Smooth muscle cell (in vitro differentiated cells): ENCODE results near the gene BSG. TPM values are rescaled to one million over a fixed set of nuclear protein-coding genes. Genes with fewer than 3 reads are reported as not detected.
A peak's percentile ranks its signal among the peaks of the same experiment; 100 is the strongest.

Source experiments
- DNase-seq: peaks from one replicate; lab custom pipeline; 2025; ENCODE audit not compliant: unreplicated experiment; lab: John Stamatoyannopoulos, UW
- H2AFZ ChIP-seq: fragments of 200-600 bp; sonication (generic); 2 replicates; pipeline ENCODE4 v1.6.0; 2016; ENCODE audit warnings: antibody characterized with exemption, low read depth, mild to moderate bottlenecking
- H3F3A ChIP-seq: fragments of 200-600 bp; sonication (generic); 2 replicates; pipeline ENCODE4 v1.6.0; 2017; ENCODE audit warnings: antibody characterized with exemption, low read depth
- H3K27ac ChIP-seq: fragments of 200-600 bp; sonication (generic); 2 replicates; pipeline ENCODE4 v1.5.1; 2016; ENCODE audit warnings: low read depth, mild to moderate bottlenecking
- H3K27me3 ChIP-seq: fragments of 200-600 bp; sonication (generic); 2 replicates; pipeline ENCODE4 v1.6.1; 2016; ENCODE audit warnings: low read depth, mild to moderate bottlenecking
- H3K36me3 ChIP-seq: fragments of 200-600 bp; sonication (generic); 2 replicates; pipeline ENCODE4 v1.5.1; 2016; ENCODE audit warnings: low read depth
- H3K4me1 ChIP-seq: fragments of 200-600 bp; sonication (generic); 2 replicates; pipeline ENCODE4 v1.5.1; 2016; ENCODE audit warnings: low read depth
- H3K4me2 ChIP-seq: fragments of 200-600 bp; sonication (generic); 2 replicates; pipeline ENCODE4 v1.6.0; 2016; ENCODE audit warnings: mild to moderate bottlenecking
- H3K4me3 ChIP-seq: fragments of 200-600 bp; sonication (generic); 2 replicates; pipeline ENCODE4 v1.5.1; 2016; ENCODE audit warnings: mild to moderate bottlenecking
- H3K79me2 ChIP-seq: fragments of 200-600 bp; sonication (generic); 2 replicates; pipeline ENCODE4 v1.6.0; 2016; ENCODE audit warnings: low read depth, mild to moderate bottlenecking
- H3K9ac ChIP-seq: fragments of 200-600 bp; sonication (generic); 2 replicates; pipeline ENCODE4 v1.6.0; 2016; ENCODE audit warnings: low read depth
- H3K9me3 ChIP-seq: fragments of 200-600 bp; sonication (generic); replicated peaks from 2 replicates; pipeline ENCODE4 v1.5.1; 2016; ENCODE audit warnings: low read depth
- H4K20me1 ChIP-seq: fragments of 200-600 bp; sonication (generic); 2 replicates; pipeline ENCODE4 v1.6.0; 2016; ENCODE audit warnings: low read depth
- CTCF ChIP-seq: fragments of 200-600 bp; sonication (generic); IDR thresholded peaks from 2 replicates; pipeline ENCODE4 v1.5.1; 2017; ENCODE audit warnings: borderline replicate concordance, mild to moderate bottlenecking, antibody characterized with exemption; ENCODE audit not compliant: insufficient read depth, poor library complexity, severe bottlenecking
- WGBS: methylation state at CpG from one replicate; pipeline ENCODE4 v1.1.7; 2016; ENCODE audit warnings: low lambda C conversion rate; 5-methylcytosine and 5-hydroxymethylcytosine counted together
- polyA plus RNA-seq: library from polyadenylated mRNA; unstranded; fragments of >200 nt; fragmentation: Nextera tagmentation; extraction: Ambion mirVana; gene quantifications from 2 replicates; pipeline ENCODE4 v1.2.1, GENCODE V29; 2016
- total RNA-seq: library from RNA; depleted of rRNA; stranded (reverse); fragments of >200 nt; gene quantifications from 2 replicates; pipeline ENCODE4 v1.2.3, GENCODE V29; 2014

The BSG gene
- total and polyA plus RNA-seq, 2 experiments from 2014 or later: 431 to 1,057 TPM

- no peaks in the 10 kb centered on the region for H3K9me3 ChIP-seq
- no peak overlapping the region for H3K9ac ChIP-seq
- 95% methylated on average over 28 of the region's 30 CpGs for WGBS
- no peak overlapping the region for H3K4me3 ChIP-seq
- no peak overlapping the region for H2AFZ ChIP-seq
- no peaks in the 10 kb centered on the region for H3K36me3 ChIP-seq
- DNase-seq: no peak
- H3K4me1 ChIP-seq: peaks cover 7% of the 10 kb centered on the region
- no peak for TF ChIP-seq CTCF
- no peak overlapping the region for H3K4me2 ChIP-seq
- no peak overlapping the region for H3K27ac ChIP-seq
- peaks cover 9% of the 10 kb centered on the region for H3K79me2 ChIP-seq
- peaks cover 9% of the 10 kb centered on the region for H4K20me1 ChIP-seq
- H3K27me3 ChIP-seq: no peaks in the 10 kb centered on the region
- no peaks in the 10 kb centered on the region for H3F3A ChIP-seq
These were observed 57.7 kb downstream of the BSG start for GRCh38 chr19:629961-630714.

GRCh38 chr19:632579-633067 lies 60.2 kb downstream of the BSG start:
- peak overlapping the region; percentile 88 for H3K4me3 ChIP-seq
- no peak for TF ChIP-seq CTCF
- H3K79me2 ChIP-seq: peaks cover 9% of the 10 kb centered on the region
- H3K36me3 ChIP-seq: no peaks in the 10 kb centered on the region
- H4K20me1 ChIP-seq: no peaks in the 10 kb centered on the region
- peak overlapping the region; percentile 64 for H3K27ac ChIP-seq
- peak overlapping the region; percentile 82 for H2AFZ ChIP-seq
- no peaks in the 10 kb centered on the region for H3K27me3 ChIP-seq
- H3K4me1 ChIP-seq: peaks cover 7% of the 10 kb centered on the region
- no peaks in the 10 kb centered on the region for H3K9me3 ChIP-seq
- peak overlapping the region; percentile 68 for H3K9ac ChIP-seq
- 1% methylated on average over 30 of the region's 35 CpGs for WGBS
- peak overlapping the region; percentile 97 for H3K4me2 ChIP-seq
- peak; percentile 65 for DNase-seq
- H3F3A ChIP-seq: no peaks in the 10 kb centered on the region

Other genes starting within 250 kb of the BSG start
- gene MIER2, start 227.8 kb upstream of the BSG start, total RNA-seq: 12.7 and 16.3 TPM in 2 replicates
- gene MIER2, start 227.8 kb upstream of the BSG start, polyA plus RNA-seq: 79.5 and 79.7 TPM in 2 replicates
- gene C2CD4C, start 163.4 kb upstream of the BSG start, total RNA-seq: 0.63 and 1.7 TPM in 2 replicates
- 3.7 and 3.8 TPM in 2 replicates for gene C2CD4C, start 163.4 kb upstream of the BSG start, polyA plus RNA-seq
- gene SHC2, start 111.6 kb upstream of the BSG start, total RNA-seq: 10.8 and 15.6 TPM in 2 replicates
- 29.3 and 34.5 TPM in 2 replicates for gene SHC2, start 111.6 kb upstream of the BSG start, polyA plus RNA-seq
- not detected in 2 replicates for gene MADCAM1, start 76.1 kb upstream of the BSG start, total RNA-seq
- 0.24 TPM in 1 of 2 replicates, not detected in the other for gene MADCAM1, start 76.1 kb upstream of the BSG start, polyA plus RNA-seq
- gene TPGS1, start 65.1 kb upstream of the BSG start, total RNA-seq: 14.6 and 20.5 TPM in 2 replicates
- gene TPGS1, start 65.1 kb upstream of the BSG start, polyA plus RNA-seq: 49.3 and 51.3 TPM in 2 replicates
- gene CDC34, start 40.8 kb upstream of the BSG start, total RNA-seq: 67.7 and 72.7 TPM in 2 replicates
- 151 and 159 TPM in 2 replicates for gene CDC34, start 40.8 kb upstream of the BSG start, polyA plus RNA-seq
- not detected in 2 replicates for gene GZMM, start 28.5 kb upstream of the BSG start, total RNA-seq
- 0.23 and 0.64 TPM in 2 replicates for gene GZMM, start 28.5 kb upstream of the BSG start, polyA plus RNA-seq
- 0.27 and 0.81 TPM in 2 replicates for gene HCN2, start 17.3 kb downstream of the BSG start, total RNA-seq
- 0.12 and 0.49 TPM in 2 replicates for gene HCN2, start 17.3 kb downstream of the BSG start, polyA plus RNA-seq
- 15.2 and 23.8 TPM in 2 replicates for gene POLRMT, start 60.9 kb downstream of the BSG start, total RNA-seq
- 65.3 and 74.2 TPM in 2 replicates for gene POLRMT, start 60.9 kb downstream of the BSG start, polyA plus RNA-seq
- not detected in 2 replicates for gene FGF22, start 67.3 kb downstream of the BSG start, total RNA-seq
- 0.18 TPM in 2 replicates for gene FGF22, start 67.3 kb downstream of the BSG start, polyA plus RNA-seq
- gene RNF126, start 90.6 kb downstream of the BSG start, total RNA-seq: 19.8 and 24.6 TPM in 2 replicates
- 55.7 and 60.4 TPM in 2 replicates for gene RNF126, start 90.6 kb downstream of the BSG start, polyA plus RNA-seq
- 117 and 132 TPM in 2 replicates for gene FSTL3, start 103.8 kb downstream of the BSG start, total RNA-seq
- 153 and 172 TPM in 2 replicates for gene FSTL3, start 103.8 kb downstream of the BSG start, polyA plus RNA-seq
- not detected in 2 replicates for gene PRSS57, start 122.9 kb downstream of the BSG start, total RNA-seq
- not detected in 2 replicates for gene PRSS57, start 122.9 kb downstream of the BSG start, polyA plus RNA-seq
- gene PALM, start 136.3 kb downstream of the BSG start, total RNA-seq: 11.1 and 17.1 TPM in 2 replicates
- gene PALM, start 136.3 kb downstream of the BSG start, polyA plus RNA-seq: 16.6 and 21.3 TPM in 2 replicates
- gene MISP, start 178.5 kb downstream of the BSG start, total RNA-seq: 1.7 and 10.2 TPM in 2 replicates
- 1.2 and 8.0 TPM in 2 replicates for gene MISP, start 178.5 kb downstream of the BSG start, polyA plus RNA-seq
- 123 and 167 TPM in 2 replicates for gene PTBP1, start 224.9 kb downstream of the BSG start, total RNA-seq
- 226 and 238 TPM in 2 replicates for gene PTBP1, start 224.9 kb downstream of the BSG start, polyA plus RNA-seq
- 6.5 and 10.7 TPM in 2 replicates for gene PLPPR3, start 249.4 kb downstream of the BSG start, total RNA-seq
- 13.7 and 14.7 TPM in 2 replicates for gene PLPPR3, start 249.4 kb downstream of the BSG start, polyA plus RNA-seq